ENCODE data around the gene ZCWPW1.

DNA sequence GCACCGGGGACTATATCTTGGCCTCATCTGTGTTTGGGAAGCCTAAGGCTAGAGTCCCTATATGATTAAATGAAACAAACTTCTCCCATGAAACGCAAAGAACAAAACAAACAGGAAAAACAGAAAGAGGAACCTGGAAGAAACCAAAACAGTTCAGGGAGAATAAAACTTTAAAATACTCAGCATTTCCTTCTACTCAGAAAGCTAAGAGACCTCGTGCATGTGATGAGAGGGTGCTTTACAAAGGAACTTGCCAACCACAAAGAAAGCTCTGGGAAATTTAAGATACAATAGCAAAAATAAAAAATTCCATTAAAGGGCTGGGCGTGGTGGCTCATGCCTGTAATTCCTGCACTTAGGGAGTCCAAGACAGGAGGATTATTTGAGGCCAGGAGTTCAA is 48.3 kb downstream of the ZCWPW1 start:
- TF ChIP-seq, protein P1, sequence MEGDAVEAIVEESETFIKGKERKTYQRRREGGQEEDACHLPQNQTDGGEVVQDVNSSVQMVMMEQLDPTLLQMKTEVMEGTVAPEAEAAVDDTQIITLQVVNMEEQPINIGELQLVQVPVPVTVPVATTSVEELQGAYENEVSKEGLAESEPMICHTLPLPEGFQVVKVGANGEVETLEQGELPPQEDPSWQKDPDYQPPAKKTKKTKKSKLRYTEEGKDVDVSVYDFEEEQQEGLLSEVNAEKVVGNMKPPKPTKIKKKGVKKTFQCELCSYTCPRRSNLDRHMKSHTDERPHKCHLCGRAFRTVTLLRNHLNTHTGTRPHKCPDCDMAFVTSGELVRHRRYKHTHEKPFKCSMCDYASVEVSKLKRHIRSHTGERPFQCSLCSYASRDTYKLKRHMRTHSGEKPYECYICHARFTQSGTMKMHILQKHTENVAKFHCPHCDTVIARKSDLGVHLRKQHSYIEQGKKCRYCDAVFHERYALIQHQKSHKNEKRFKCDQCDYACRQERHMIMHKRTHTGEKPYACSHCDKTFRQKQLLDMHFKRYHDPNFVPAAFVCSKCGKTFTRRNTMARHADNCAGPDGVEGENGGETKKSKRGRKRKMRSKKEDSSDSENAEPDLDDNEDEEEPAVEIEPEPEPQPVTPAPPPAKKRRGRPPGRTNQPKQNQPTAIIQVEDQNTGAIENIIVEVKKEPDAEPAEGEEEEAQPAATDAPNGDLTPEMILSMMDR (conservative IDR thresholded peaks at IDR 0.05; ENCODE audit: low read length): no peak
- no peak for TF ChIP-seq EZH2phosphoT487 (IDR thresholded peaks at IDR 0.05; ENCODE audit: borderline replicate concordance, low read depth, low read length)
